ENCODE results near the gene RABGAP1.

DNA sequence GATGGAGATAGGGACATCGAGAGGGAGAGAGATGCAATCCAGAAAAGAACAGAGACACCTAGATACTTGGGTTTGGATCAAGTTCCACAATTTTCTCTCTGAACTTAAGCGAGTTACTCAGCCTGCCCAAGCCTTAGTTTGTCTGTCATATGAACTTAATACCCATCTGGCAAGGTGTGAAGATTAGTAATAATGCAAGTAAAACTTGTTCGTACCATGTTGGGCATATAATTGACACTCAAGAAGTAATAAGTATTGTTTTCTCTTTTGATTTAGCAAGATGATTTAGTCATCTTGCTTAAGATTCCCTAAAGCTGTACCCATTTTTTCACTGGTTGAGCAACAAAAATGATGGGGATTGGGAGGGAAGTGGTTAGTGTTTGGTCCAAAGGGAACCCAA is 7.5 kb downstream of the RABGAP1 start:
- no peak for TF ChIP-seq POLR2A (IDR thresholded peaks at IDR 0.05; ENCODE audit: low read depth, low read length)
- TF ChIP-seq POLR2AphosphoS5 (IDR thresholded peaks at IDR 0.05; ENCODE audit: low read depth, low read length) = no peak

Measured in GM12891 (cell line).